Right lobe of liver (tissue), 4 donors: ENCODE results near the gene EMILIN3.

Experiments
- CTCF ChIP-seq, 4 donors: fragments of 200-600 bp in 3 of 4; fragments of 450-650 bp in 1 of 4; IDR thresholded peaks; one replicate each; pipeline versions ENCODE4 v1.5.1 to v1.8.0; 2016 to 2022; ENCODE audit warnings: antibody characterized with exemption in 4 of 4, mild to moderate bottlenecking in 2 of 4
- POLR2A ChIP-seq: fragments of 450-650 bp; IDR thresholded peaks from one replicate; pipeline ENCODE4 v1.6.1; 2017; ENCODE audit warnings: antibody characterized with exemption, mild to moderate bottlenecking
- donor health status: DM: no; HTN: no; CAD: no.
- donor health status: DM: no; HTN: no; CAD: no.
- donor health status: DM: no; HTN: yes; CAD: no.

GRCh38 chr20:41352106-41352505 is 14.5 kb downstream of the EMILIN3 start:
- TF ChIP-seq CTCF (IDR thresholded peaks at IDR 0.05), result no peak
- no peak for TF ChIP-seq POLR2A
